Activated B cell treated with CpG ODN at 0.5 μM for 24 hours (primary cell): ENCODE measurements around the gene HIGD2A. TPM values are rescaled to one million over a fixed set of nuclear protein-coding genes. Genes with fewer than 3 reads are reported as not detected.

ENCODE experiments used
- ATAC-seq: fragments of 200-7000 bp; cut with Tn5 transposase; one replicate; pipeline ENCODE4 v1.10.0; 2021; ENCODE audit warnings: low read depth, mild to moderate bottlenecking, moderate library complexity
- CTCF ChIA-PET: fragments of 350-600 bp; sonication (Branson Sonifier 250); formaldehyde crosslinking; loops from one replicate; lab custom pipeline; 2021; ENCODE audit warnings: antibody characterized with exemption; lab: Charles Lee
- POLR2A ChIA-PET: fragments of 350-600 bp; sonication (Branson Sonifier 250); formaldehyde crosslinking; loops from one replicate; lab custom pipeline; 2021; ENCODE audit warnings: antibody characterized with exemption; lab: Charles Lee
- DNase-seq: peaks from one replicate; pipeline ENCODE4 v3.0.0; 2022
- H3K27ac Mint-ChIP-seq: one replicate; pipeline ENCODE4 v1.8.0; 2020; ENCODE audit warnings: mixed read lengths
- H3K27me3 Mint-ChIP-seq: one replicate; pipeline ENCODE4 v1.8.0; 2021; ENCODE audit warnings: mixed read lengths
- H3K36me3 Mint-ChIP-seq: one replicate; pipeline ENCODE4 v1.8.0; 2021; ENCODE audit warnings: low read depth, mixed read lengths
- H3K4me1 Mint-ChIP-seq: one replicate; pipeline ENCODE4 v1.8.0; 2021; ENCODE audit warnings: mixed read lengths
- H3K4me3 Mint-ChIP-seq: one replicate; pipeline ENCODE4 v1.8.0; 2020; ENCODE audit warnings: mild to moderate bottlenecking, mixed read lengths
- H3K9me3 Mint-ChIP-seq: one replicate; pipeline ENCODE4 v1.8.0; 2020; ENCODE audit warnings: mixed read lengths
- CTCF ChIP-seq: fragments of 200-600 bp; IDR thresholded peaks from one replicate; pipeline ENCODE4 v1.8.0; 2022; ENCODE audit warnings: antibody characterized with exemption, mild to moderate bottlenecking
- intact Hi-C: fragments of 100-400 bp; cut with micrococcal nuclease; formaldehyde crosslinking; loops from one replicate; pipeline ENCODE4 v1.15.1; 2024
- total RNA-seq: library from RNA; stranded (reverse); gene quantifications from 2 replicates; pipeline ENCODE4 v1.2.3, GENCODE V29; 2022

HIGD2A gene
- total RNA-seq, 1 donor from 2014 or later, result 116 TPM

GRCh38 chr5:176373100-176373818, 15.3 kb upstream of the HIGD2A start:
- ChIA-PET CTCF (no interaction called here), POLR2A (interaction anchor here (0.6 kb wide), 1 partner anchor 82 kb away, joined by 7 read pairs; no protein-coding TSS in a partner anchor)

DNA sequence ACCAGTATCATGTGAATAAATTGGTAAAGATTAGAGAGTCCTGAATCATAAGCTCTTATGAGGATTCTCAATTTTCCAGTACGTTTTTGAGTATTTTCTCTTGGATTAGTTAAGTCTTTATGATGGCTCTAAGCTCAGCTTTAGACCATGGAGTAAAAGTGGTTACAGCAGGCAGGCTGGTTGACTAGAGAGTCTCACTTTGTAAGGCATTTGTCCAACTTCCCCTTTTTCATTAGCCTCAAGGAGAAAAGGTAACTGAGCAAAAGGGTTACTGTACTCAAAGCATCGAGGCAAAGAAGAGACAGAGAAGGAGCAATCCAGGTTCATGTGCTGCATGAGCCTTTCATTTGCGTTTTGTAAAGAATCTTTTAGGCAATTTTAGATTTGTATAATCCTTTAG, 8.7 kb upstream of the HIGD2A start:
- no peak for DNase-seq

More at GRCh38 chr5:176373100-176373818, 15.3 kb upstream of the HIGD2A start:
- ATAC-seq, result peak; percentile 91
- intact Hi-C loops, result loop anchor here (1.0 kb wide), 2 partner anchors 11 to 15 kb away; partner anchors contain the start of genes HIGD2A and NOP16
- DNase-seq, result no peak
- peaks cover 9% of the 10 kb centered on the region for H3K4me1 Mint-ChIP-seq
- peaks cover 30% of the 10 kb centered on the region for H3K36me3 Mint-ChIP-seq
- peak overlapping the region; percentile 21 for H3K27ac Mint-ChIP-seq
- no peaks in the 10 kb centered on the region for H3K9me3 Mint-ChIP-seq
- no peaks in the 10 kb centered on the region for H3K27me3 Mint-ChIP-seq
- TF ChIP-seq CTCF, result no peak
- no peak overlapping the region for H3K4me3 Mint-ChIP-seq

DNA sequence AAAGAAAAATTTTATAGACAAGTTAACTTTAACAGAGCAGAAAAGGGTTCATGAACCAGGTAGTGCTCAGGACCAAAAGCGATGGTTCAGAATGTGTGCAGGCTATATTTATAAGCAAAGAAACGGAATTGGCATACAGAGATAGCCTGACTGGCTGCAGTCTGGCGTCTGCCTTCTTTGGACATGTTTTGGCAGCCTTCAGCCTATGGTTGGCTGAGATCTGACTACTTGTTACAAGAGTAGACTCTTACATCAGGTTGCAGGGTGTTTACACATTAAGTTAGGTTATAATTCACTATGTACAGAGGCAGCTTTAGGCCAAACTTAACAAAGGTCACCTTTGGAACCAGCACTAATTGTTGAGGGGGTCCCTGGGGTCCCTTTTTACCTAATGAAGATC, 7.1 kb upstream of the HIGD2A start:
- peaks cover 12% of the 10 kb centered on the region for H3K4me1 Mint-ChIP-seq
- H3K9me3 Mint-ChIP-seq, result no peaks in the 10 kb centered on the region
- no peak overlapping the region for H3K27ac Mint-ChIP-seq
- ChIA-PET POLR2A (interaction anchor here (1.2 kb wide), 1 partner anchor 20 kb away, joined by 3 read pairs; the partner anchor contains the start of gene KIAA1191), CTCF (no interaction called here)
- ATAC-seq (no peak), DNase-seq (no peak)
- no peaks in the 10 kb centered on the region for H3K27me3 Mint-ChIP-seq
- TF ChIP-seq CTCF, result no peak
- intact Hi-C loops, result loop anchor here (2.0 to 10.0 kb wide), 2 partner anchors 17 to 753 kb away; partner anchors contain the start of genes ARL10 and NSD1
- H3K4me3 Mint-ChIP-seq, result no peak overlapping the region
- peaks cover 68% of the 10 kb centered on the region for H3K36me3 Mint-ChIP-seq

More for the DNA sequence above, 8.7 kb upstream of the HIGD2A start:
- intact Hi-C loops, result loop anchor here (2.0 to 10.0 kb wide), 2 partner anchors 15 to 755 kb away; partner anchors contain the start of genes ARL10 and NSD1
- Mint-ChIP-seq H3K4me1 (peaks cover 10% of the 10 kb centered on the region), H3K27ac (peak overlapping the region; percentile 10), H3K36me3 (peaks cover 54% of the 10 kb centered on the region), H3K4me3 (no peak overlapping the region), H3K27me3 (no peaks in the 10 kb centered on the region), H3K9me3 (no peaks in the 10 kb centered on the region)
- no peak for TF ChIP-seq CTCF
- peak; percentile 79 for ATAC-seq
- ChIA-PET POLR2A (no interaction called here), CTCF (interaction anchor here (1.2 kb wide), 1 partner anchor 18 kb away, joined by 3 read pairs; no protein-coding TSS in a partner anchor)

DNA sequence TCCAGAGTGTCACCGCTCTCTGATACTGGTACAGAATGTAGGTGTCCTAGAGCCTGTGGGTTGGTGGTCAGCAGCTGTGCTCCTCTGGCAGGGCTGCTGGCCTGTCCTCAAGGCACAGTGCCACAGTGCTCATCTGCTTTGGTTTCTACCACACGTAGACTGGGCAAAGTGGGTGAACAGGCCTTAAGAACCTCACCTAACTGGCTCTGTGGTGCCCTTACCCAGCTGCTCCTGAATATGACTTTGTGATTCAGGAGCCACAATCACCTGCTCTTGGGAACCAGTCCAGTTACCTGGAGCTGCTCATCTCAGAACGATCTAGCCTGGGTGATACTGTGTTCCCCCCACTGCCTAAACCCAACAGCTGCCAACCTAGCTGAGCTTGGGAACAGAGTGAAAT, 6.6 kb upstream of the HIGD2A start:
- ChIA-PET POLR2A (interaction anchor here (1.2 kb wide), 1 partner anchor 20 kb away, joined by 3 read pairs; the partner anchor contains the start of gene KIAA1191), CTCF (no interaction called here)
- Mint-ChIP-seq H3K4me1 (peaks cover 18% of the 10 kb centered on the region), H3K27me3 (no peaks in the 10 kb centered on the region), H3K4me3 (no peak overlapping the region), H3K36me3 (peaks cover 71% of the 10 kb centered on the region), H3K27ac (no peak overlapping the region), H3K9me3 (no peaks in the 10 kb centered on the region)
- no peak for TF ChIP-seq CTCF
- ATAC-seq, result no peak
- intact Hi-C loops, result loop anchor here (2.0 to 10.0 kb wide), 2 partner anchors 17 to 753 kb away; partner anchors contain the start of genes ARL10 and NSD1
- no peak for DNase-seq

GRCh38 chr5:176382721-176383120, 5.8 kb upstream of the HIGD2A start:
- TF ChIP-seq CTCF, result no peak
- ChIA-PET POLR2A (interaction anchor here (1.2 kb wide), 1 partner anchor 21 kb away, joined by 3 read pairs; the partner anchor contains the start of gene KIAA1191), CTCF (no interaction called here)
- DNase-seq (no peak), ATAC-seq (no peak)
- H3K27me3 Mint-ChIP-seq, result no peaks in the 10 kb centered on the region
- peaks cover 25% of the 10 kb centered on the region for H3K4me1 Mint-ChIP-seq
- H3K4me3 Mint-ChIP-seq, result no peak overlapping the region
- no peaks in the 10 kb centered on the region for H3K9me3 Mint-ChIP-seq
- no peak overlapping the region for H3K27ac Mint-ChIP-seq
- peaks cover 75% of the 10 kb centered on the region for H3K36me3 Mint-ChIP-seq
- intact Hi-C loops, result loop anchor here (10.0 kb wide), 1 partner anchor 752 kb away; the partner anchor contains the start of gene NSD1
